ENCODE measurements around the gene SELENOO.
"Not testable (repeated sequence)": the region's sequence is repeated elsewhere in the genome, so short reads cannot be mapped to it uniquely, and the experiment has no call there.

The SELENOO gene

GRCh38 chr22:50201191-50202129 is 649 bp downstream of the SELENOO start:
- no peak for DNase-seq

DNA sequence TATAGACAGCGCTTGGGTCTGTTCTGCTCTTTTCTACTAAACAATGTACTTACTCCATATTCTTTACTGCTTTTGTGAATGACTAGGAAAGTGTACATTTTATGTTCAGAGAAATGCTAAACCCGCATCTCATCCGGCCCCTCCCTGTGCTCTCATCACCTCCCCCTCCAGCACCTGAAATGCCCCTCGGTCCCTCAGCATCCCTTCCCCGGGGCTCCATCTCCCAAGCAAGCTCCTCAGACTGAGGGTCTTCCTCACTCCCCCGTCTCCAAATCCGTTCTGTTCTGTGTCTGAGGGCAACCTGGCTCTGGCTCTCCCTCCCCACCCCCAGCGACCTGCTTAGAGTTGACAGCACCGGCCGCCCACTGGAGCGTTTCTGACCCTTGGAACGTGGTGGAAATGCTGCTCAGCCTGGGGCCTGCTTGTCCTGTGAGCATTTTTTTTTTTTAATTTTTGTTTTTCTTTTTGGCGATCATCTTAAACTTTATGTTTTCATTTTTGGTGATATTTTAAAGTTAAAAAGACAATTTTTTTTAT is 1.4 kb downstream of the SELENOO start:
- DNase-seq: no peak

DNA sequence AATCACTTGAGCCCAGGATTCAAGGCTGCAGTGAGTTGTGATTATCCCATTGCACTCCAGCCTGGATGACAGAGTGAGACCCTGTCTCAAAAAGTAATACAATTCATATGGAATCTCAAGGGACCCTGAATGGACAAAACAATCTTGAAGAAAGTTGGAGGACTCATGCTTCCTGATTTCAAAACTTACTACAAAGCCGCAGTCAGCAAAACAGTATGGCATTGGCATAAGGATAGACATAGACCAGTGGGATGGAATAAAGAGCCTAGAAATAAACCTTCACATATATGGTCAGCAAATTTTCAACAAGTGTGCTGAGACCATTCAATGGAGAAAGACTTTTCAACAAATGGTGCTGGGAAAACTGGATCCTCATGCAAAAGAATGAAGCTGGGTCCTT is 2.5 kb downstream of the SELENOO start:
- no peak for DNase-seq

GRCh38 chr22:50204571-50204970 is 3.8 kb downstream of the SELENOO start:
- no peak for DNase-seq

DNA sequence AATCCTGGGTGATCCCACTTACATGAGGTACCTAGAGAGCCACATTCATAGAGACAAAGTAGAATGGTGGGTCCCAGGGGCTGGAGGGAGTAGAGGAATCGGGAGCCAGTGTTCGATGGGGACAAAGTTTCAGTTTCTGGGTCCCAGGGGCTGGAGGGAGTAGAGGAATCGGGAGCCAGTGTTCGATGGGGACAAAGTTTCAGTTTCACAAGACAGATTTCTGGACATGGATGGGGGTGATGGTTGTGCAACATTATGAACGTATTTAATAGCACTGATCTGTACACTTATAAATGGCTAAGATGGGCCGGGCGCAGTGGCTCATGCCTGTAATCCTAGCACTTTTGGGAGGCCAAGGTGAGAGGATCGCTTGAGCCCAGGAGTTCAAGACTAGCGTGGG is 4.2 kb downstream of the SELENOO start:
- DNase-seq: not testable (repeated sequence)

GRCh38 chr22:50205781-50206569 is 5.2 kb downstream of the SELENOO start:
- DNase-seq: no peak

DNA sequence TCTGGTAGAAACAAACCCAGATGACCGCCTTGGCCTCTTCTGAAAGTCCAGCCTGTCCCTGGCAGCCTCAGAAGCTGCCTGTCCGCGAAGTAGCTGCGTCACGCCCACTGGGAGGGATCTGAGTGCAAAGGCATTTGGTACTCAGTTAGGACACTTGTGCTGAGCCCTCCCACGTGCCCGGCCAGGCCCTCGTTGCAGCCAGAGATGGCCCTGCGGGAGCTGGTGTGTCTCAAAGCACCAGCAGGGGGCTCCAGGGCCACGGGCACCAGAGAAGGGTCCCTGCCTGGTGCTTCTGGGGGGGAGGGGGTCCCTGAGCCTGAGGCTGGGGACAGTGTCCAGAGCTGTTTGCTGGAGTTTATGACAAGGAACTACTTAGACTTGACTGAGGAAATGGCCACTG is 5.8 kb downstream of the SELENOO start:
- DNase-seq: no peak

DNA sequence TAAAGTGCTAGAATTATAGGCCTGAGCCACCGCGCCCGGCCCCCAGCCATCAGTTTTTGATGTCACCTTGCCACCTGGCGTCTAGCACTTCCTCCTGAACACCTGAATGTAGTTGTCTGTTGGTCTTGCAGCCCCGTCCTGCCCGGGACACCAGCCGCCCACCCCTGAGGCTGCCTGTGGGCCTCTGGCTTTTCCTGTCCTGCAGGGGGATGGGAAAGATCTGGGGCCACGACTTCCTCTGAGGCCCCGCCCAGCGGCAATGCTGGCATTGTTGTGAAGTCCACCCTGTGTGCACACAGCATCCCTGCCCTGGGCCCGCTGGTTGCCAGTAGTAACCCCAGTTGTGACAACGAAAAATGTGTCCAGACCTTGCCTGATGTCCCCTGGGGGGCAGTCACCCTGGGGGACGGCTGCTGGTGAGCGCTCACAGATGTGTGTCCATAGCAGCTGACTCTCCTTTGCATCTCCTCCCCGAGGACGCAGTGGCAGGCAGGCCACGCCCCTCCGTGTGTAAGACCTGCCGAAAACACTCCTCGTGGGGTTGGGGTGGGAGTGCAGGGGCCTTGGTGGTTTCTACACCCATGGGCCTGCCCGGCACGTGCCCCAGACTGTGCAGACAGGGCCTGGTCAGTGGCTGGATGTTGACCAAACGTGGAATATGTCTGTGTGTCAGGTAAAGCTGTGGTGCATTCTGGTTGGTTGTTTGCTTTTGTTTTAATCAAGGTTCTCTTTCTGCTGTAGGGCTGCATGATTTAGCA is 6.8 kb downstream of the SELENOO start:
- no peak for DNase-seq

DNA sequence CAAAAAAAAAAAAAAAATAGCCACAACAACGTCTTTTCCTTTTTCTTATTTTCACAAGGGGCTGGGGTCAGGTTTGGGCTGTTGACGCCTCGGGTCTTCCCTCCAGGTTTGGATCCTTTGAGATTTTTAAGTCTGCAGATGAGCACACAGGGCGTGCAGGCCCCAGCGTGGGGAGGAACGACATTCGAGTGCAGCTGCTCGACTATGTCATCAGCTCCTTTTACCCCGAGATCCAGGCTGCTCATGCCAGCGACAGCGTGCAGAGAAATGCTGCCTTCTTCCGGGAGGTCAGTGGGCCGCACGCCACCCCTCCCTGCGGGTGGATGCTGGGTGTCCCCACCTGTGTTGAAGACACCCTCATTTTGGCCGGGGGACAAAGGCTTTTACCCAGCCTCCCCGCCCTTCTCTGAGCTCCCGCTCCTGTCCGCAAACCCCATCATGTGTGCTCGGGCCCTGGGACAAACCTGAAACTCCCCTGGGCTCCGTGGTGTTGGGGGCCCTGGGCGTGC is 7.7 kb downstream of the SELENOO start:
- DNase-seq: no peak

GRCh38 chr22:50208939-50209892 is 8.4 kb downstream of the SELENOO start:
- no peak for DNase-seq

DNA sequence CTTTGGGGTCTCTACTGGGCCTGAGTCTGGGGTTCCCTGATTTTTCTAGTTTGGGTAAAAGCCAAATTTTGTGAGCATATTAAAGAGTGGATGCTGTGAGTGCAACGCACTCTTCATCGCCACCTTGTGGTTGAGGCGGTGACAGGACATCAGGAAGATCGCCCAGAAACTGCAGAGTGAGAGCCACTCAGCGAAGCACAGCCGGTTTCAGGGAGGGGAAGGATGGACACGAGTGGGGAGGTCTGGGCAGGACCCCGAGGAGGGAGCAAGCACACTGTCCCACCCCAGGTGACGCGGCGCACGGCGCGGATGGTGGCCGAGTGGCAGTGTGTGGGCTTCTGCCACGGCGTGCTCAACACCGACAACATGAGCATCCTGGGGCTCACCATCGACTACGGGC is 9.1 kb downstream of the SELENOO start:
- peak; percentile 76 for DNase-seq

DNA sequence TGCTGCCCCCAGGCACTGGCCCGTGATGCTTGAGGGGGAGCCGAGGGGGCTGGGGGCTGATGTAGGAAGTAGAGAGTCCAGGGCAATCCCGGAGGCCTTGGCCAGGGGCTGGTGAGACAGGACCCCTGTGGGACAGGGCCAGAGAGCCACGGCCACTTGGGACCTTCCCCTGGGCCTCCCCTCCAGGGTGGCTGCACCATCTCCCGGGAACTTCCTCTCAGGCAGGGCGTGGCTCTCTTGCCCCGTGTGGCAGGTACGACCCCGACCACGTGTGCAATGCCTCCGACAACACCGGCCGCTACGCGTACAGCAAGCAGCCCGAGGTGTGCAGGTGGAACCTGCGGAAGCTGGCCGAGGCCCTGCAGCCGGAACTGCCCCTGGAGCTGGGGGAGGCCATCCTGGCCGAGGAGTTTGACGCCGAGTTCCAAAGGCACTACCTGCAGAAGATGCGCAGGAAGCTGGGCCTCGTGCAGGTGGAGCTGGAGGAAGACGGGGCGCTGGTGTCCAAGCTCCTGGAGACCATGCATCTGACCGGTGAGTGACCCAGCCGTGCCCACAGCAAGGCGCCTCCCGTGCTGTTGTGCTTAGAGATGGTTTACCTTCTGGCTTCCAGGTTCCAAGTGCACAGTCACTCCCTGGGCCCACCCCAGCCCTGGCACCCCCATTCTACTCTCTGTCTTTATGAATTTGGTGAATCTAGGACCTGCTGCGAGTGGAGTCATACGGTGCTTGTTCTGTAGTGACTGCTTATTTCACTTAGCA is 9.7 kb downstream of the SELENOO start:
- no peak for DNase-seq

DNA sequence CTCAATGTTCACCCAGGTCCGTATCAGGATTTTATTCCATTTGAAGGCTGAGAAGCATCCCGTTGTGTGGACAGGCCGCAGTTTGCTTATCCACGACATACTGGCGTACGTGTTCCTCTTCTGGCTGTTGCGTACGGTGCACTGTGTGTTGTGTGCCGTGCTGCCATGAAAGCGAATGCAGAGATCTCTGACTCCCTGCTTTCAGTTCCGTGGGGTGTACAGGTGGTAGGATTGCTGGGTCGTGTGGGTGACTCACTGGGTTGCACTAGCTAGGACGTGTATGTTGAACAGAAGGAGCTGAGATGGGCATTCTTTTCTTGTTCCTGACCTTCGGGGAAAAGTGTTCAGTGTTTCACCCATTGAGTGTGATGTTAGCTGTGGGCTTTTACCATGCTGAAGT is 10.3 kb downstream of the SELENOO start:
- DNase-seq: no peak

DNA sequence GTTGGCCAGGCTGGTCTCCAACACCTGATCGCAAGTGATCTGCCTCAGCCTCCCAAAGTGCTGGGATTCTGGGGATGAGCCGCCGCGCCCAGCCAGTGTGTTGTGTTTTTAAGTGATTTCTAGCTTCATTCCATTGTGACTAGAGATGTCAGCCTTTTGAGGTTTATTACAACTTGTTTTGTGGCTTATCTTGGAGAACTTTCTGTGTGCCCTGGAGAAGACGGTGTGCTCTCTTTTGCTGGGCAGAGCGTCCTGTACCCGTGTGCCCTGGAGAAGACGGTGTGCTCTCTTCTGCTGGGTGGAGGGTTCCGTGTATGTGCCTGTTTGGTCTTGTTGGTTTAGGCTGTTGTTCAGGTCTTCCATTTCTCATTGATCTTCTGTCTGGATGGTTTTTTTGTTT is 12.5 kb downstream of the SELENOO start:
- no peak for DNase-seq

DNA sequence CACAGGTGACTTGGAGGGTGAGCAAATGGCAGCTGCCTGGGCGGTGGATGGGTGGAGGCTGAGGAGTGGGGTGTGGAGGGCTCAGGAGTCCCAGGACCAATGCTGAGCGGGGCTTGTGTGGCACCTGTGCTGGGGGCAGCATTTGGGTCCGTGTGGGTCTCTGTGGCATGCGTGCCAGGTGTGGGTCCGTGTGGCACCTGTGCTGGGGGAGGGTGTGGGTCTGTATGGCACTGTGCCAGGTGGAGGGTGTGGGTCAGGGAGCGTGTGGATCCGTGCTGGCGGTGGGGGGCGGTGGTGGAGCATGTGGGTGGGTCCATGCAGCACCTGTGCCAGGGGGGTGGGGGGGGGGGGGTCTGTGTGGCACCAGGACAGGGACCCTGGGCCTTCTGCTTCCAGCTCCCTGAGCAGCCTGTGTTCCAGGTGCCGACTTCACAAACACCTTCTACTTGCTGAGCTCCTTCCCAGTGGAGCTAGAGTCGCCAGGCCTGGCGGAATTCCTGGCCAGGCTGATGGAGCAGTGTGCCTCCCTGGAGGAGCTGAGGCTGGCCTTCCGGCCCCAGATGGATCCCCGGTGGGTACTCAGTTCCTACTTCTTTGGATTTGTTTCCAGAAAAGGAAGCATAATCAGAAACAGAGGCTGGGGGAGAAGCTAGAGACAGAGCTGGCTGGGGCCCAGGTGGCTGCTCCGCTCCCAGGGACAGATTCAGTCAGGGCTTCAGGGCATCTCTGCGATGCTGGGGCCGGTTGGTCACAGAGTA is 14.7 kb downstream of the SELENOO start:
- DNase-seq: no peak

- no peak for DNase-seq
These were observed 15.4 kb downstream of the SELENOO start for GRCh38 chr22:50216055-50216683.

DNA sequence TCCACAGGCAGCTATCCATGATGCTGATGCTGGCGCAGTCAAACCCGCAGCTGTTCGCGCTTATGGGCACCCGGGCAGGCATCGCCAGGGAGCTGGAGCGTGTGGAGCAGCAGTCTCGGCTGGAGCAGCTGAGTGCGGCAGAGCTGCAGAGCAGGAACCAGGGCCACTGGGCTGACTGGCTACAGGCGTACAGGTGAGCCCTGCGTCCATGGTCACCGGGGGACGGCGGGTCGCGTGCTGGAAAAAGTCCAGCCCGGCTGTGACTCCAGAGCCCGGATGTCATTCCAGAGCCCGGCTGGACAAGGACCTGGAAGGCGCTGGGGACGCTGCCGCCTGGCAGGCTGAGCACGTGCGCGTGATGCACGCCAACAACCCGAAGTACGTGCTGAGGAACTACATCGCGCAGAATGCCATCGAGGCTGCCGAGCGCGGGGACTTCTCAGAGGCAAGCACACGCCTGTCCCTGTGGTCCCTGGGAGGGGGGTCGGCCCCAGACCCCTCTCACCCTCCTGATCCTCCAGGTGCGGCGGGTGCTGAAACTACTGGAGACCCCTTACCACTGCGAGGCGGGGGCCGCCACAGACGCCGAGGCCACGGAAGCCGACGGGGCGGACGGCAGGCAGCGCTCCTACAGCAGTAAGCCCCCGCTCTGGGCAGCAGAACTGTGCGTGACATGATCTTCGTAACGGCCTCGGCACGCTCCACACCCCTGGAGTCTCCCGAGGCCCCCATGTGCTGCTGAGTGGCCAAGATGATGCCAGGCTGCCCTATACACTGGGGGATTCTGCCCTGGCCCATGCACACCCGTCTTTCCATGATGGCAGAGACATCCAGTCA is 16.1 kb downstream of the SELENOO start:
- no peak for DNase-seq

- no peak for DNase-seq
These were observed 16.8 kb downstream of the SELENOO start for GRCh38 chr22:50217543-50218152.

Data from activated CD4-positive, alpha-beta T cell treated with anti-CD3 and anti-CD28 coated beads, Interleukin-2, amount 50 U/mL, for 1 hour (primary cell).